ENCODE data around the gene DNAH3.

DNA sequence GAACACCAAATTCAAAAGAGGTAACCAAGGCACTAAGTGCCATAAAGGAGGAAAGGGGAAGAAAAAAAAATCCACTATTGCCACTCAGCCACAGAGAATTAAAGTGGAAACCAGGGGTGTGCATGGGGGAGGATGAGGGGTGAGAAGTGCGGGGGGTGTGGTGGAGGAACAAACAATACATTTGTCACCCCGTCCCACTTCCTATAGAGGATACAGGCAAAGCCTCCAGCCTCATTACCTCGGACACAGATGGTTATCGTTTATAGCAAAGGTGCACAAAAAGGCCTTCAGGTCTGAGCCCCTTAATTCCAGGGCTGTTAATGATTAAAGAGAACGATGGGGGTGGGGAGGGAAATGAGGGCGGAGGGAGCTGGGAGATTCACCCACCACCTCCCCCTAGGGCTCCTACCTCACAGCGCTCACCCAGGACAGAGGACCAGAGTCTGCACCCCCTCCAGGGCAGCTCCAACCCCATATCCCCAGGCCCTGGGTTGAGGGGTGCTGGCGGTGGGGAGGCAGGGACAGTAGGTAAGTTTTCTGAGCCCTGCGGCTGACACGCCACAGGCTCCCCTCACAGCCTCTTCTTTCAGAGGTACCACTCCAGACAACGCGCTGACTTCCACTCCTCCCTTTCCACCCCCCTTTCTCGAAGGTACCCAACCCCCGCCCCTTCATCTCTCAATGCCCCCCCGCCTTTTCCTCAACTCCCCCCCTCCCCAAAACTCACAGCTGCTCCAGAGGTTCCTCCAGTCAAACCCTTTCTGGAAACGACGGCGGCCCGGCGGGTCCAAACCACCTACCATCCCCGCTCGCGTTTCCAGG, 251.0 kb downstream of the DNAH3 start:
- TF ChIP-seq, protein P1, sequence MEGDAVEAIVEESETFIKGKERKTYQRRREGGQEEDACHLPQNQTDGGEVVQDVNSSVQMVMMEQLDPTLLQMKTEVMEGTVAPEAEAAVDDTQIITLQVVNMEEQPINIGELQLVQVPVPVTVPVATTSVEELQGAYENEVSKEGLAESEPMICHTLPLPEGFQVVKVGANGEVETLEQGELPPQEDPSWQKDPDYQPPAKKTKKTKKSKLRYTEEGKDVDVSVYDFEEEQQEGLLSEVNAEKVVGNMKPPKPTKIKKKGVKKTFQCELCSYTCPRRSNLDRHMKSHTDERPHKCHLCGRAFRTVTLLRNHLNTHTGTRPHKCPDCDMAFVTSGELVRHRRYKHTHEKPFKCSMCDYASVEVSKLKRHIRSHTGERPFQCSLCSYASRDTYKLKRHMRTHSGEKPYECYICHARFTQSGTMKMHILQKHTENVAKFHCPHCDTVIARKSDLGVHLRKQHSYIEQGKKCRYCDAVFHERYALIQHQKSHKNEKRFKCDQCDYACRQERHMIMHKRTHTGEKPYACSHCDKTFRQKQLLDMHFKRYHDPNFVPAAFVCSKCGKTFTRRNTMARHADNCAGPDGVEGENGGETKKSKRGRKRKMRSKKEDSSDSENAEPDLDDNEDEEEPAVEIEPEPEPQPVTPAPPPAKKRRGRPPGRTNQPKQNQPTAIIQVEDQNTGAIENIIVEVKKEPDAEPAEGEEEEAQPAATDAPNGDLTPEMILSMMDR (IDR thresholded peaks at IDR 0.05; ENCODE audit: low read depth, low read length) = no peak
- no peak for TF ChIP-seq EZH2phosphoT487 (IDR thresholded peaks at IDR 0.05; ENCODE audit: low read depth)
